NCI-H748 (cell line): Measurements from ENCODE around the gene UNC93A.
"Not testable (repeated sequence)": the region's sequence is repeated elsewhere in the genome, so short reads cannot be mapped to it uniquely, and the experiment has no call there.

Experiments
- DNase-seq: peaks from one replicate; lab custom pipeline; 2025; ENCODE audit not compliant: unreplicated experiment; lab: John Stamatoyannopoulos, UW

The UNC93A gene

GRCh38 chr6:167338541-167339117 is 47.5 kb downstream of the UNC93A start:
- peak; percentile 21 for DNase-seq

- peak; percentile 88 for DNase-seq
Observed at GRCh38 chr6:167341038-167341583, 50.0 kb downstream of the UNC93A start.

- DNase-seq, result peak; percentile 92
Observed at GRCh38 chr6:167341665-167342655, 50.8 kb downstream of the UNC93A start.

GRCh38 chr6:167342879-167343610 is 51.9 kb downstream of the UNC93A start:
- no peak for DNase-seq

GRCh38 chr6:167345348-167345747 is 54.2 kb downstream of the UNC93A start:
- DNase-seq, result no peak

- DNase-seq, result no peak
Observed at GRCh38 chr6:167345960-167346359, 54.8 kb downstream of the UNC93A start.

- DNase-seq, result no peak
Observed at GRCh38 chr6:167347226-167347625, 56.1 kb downstream of the UNC93A start.

- DNase-seq, result peak; percentile 49
Observed at GRCh38 chr6:167349631-167350274, 58.6 kb downstream of the UNC93A start.

GRCh38 chr6:167350275-167350696 is 59.2 kb downstream of the UNC93A start:
- DNase-seq, result peak; percentile 49

- peak; percentile 83 for DNase-seq
Observed at GRCh38 chr6:167350731-167351655, 59.9 kb downstream of the UNC93A start.

- DNase-seq, result no peak
Observed at GRCh38 chr6:167351656-167352345, 60.7 kb downstream of the UNC93A start.

GRCh38 chr6:167356874-167357273 is 65.8 kb downstream of the UNC93A start:
- no peak for DNase-seq

GRCh38 chr6:167358394-167358793 is 67.3 kb downstream of the UNC93A start:
- not testable (repeated sequence) for DNase-seq

GRCh38 chr6:167361170-167361569 is 70.1 kb downstream of the UNC93A start:
- not testable (repeated sequence) for DNase-seq
